Keratinocyte (primary cell): ENCODE measurements around the gene TMEM271. TPM values are rescaled to one million over a fixed set of nuclear protein-coding genes. Genes with fewer than 3 reads are reported as not detected.
"Not testable (repeated sequence)": the region's sequence is repeated elsewhere in the genome, so short reads cannot be mapped to it uniquely, and the experiment has no call there.

Experiments used
- DNase-seq: peaks from one replicate; pipeline ENCODE4 v3.0.0-alpha.2; 2011; ENCODE audit warnings: low read depth, missing footprints, low spot score
- FAIRE-seq: peaks from 2 replicates; lab custom pipeline; 2011; peaks lifted over from hg19 to GRCh38; lab: Jason Lieb, UNC
- H2AFZ ChIP-seq: 2 replicates; pipeline ENCODE4 v1.6.0; 2012; ENCODE audit warnings: low read length, control low read depth, inconsistent platforms; ENCODE audit not compliant: control insufficient read depth
- H3K27ac ChIP-seq: 2 replicates; pipeline ENCODE4 v1.5.1; 2011; ENCODE audit warnings: low read length; ENCODE audit not compliant: control insufficient read depth, insufficient read depth
- H3K27me3 ChIP-seq: 3 replicates; pipeline ENCODE4 v1.6.0; 2011; ENCODE audit warnings: low read length; ENCODE audit not compliant: control insufficient read depth, insufficient read depth; ENCODE audit errors: extremely low read depth
- H3K36me3 ChIP-seq, 2 experiments: 2 replicates in 1 of 2; 3 replicates in 1 of 2; pipeline ENCODE4 v1.5.1; 2011; ENCODE audit warnings: low read length in 2 of 2, mild to moderate bottlenecking in 1 of 2; ENCODE audit not compliant: control insufficient read depth in 2 of 2, insufficient read depth in 2 of 2; ENCODE audit errors: extremely low read depth in 1 of 2
- H3K4me1 ChIP-seq: 3 replicates; pipeline ENCODE4 v1.5.1; 2011; ENCODE audit warnings: low read length; ENCODE audit not compliant: control insufficient read depth, insufficient read depth; ENCODE audit errors: extremely low read depth
- H3K4me2 ChIP-seq: 3 replicates; pipeline ENCODE4 v1.6.0; 2011; ENCODE audit warnings: low read depth, low read length; ENCODE audit not compliant: control insufficient read depth, insufficient read depth; ENCODE audit errors: extremely low read depth
- H3K4me3 ChIP-seq, 3 experiments: fragments of 200-600 bp in 1 of 3; sonication (generic) in 1 of 3; 2 replicates in 2 of 3; 3 replicates in 1 of 3; pipeline ENCODE4 v1.5.1; 2011 to 2016; ENCODE audit warnings: low read length in 3 of 3, mild to moderate bottlenecking in 3 of 3, control low read depth in 2 of 3, inconsistent platforms in 1 of 3, low read depth in 1 of 3, mixed read lengths in 1 of 3, mixed run types in 1 of 3, moderate library complexity in 1 of 3; ENCODE audit not compliant: control insufficient read depth in 2 of 3, insufficient read depth in 2 of 3; ENCODE audit errors: extremely low read depth in 1 of 3
- H3K79me2 ChIP-seq: 2 replicates; pipeline ENCODE4 v1.6.0; 2012; ENCODE audit warnings: low read length; ENCODE audit not compliant: control insufficient read depth, insufficient read depth
- H3K9ac ChIP-seq: 3 replicates; pipeline ENCODE4 v1.6.0; 2011; ENCODE audit warnings: low read length; ENCODE audit not compliant: control insufficient read depth, insufficient read depth; ENCODE audit errors: extremely low read depth
- H3K9me1 ChIP-seq: 3 replicates; pipeline ENCODE4 v1.6.0; 2011; ENCODE audit warnings: low read length; ENCODE audit not compliant: control insufficient read depth, insufficient read depth; ENCODE audit errors: extremely low read depth
- H3K9me3 ChIP-seq: 2 replicates; pipeline ENCODE4 v1.5.1; 2012; ENCODE audit warnings: low read depth, low read length; ENCODE audit not compliant: control insufficient read depth
- H4K20me1 ChIP-seq: 3 replicates; pipeline ENCODE4 v1.6.0; 2011; ENCODE audit warnings: low read length; ENCODE audit not compliant: control insufficient read depth, insufficient read depth; ENCODE audit errors: extremely low read depth
- EZH2 ChIP-seq: IDR thresholded peaks from one replicate; pipeline ENCODE4 v1.6.1; 2012; ENCODE audit warnings: inconsistent platforms, mild to moderate bottlenecking, low read length, moderate library complexity
- dilution Hi-C: fragments of 300-500 bp; cut with MboI; formaldehyde crosslinking; loops from one replicate; pipeline ENCODE4 v1.7.0; 2020; ENCODE audit warnings: low sequenced_read_pairs; ENCODE audit not compliant: extremely low pct_ligation_motif_present
- polyA plus RNA-seq, 5 experiments: library from polyadenylated mRNA; depleted of rRNA in 3 of 5; stranded (reverse) in 3 of 5; stranded (forward) in 1 of 5; unstranded in 1 of 5; fragments of >200 nt; gene quantifications; 1 replicate in 1 of 5; 2 replicates in 3 of 5; 3 replicates in 1 of 5; pipeline versions ENCODE4 v1.2.1 to v1.2.3, GENCODE V29; 2011 to 2012; ENCODE audit warnings: missing spikeins in 2 of 5, low read depth in 1 of 5, low replicate concordance in 1 of 5
- TF ChIP-seq, protein P1 (sequence below), 3 experiments: IDR thresholded peaks in 1 of 3; conservative IDR thresholded peaks in 1 of 3; optimal IDR thresholded peaks in 1 of 3; 2 replicates in 2 of 3; 3 replicates in 1 of 3; pipeline versions ENCODE3 to v1.5.1; 2011; ENCODE audit warnings: low read length in 3 of 3, mild to moderate bottlenecking in 3 of 3, moderate library complexity in 2 of 3, control low read depth in 1 of 3, inconsistent platforms in 1 of 3; ENCODE audit not compliant: insufficient read depth in 2 of 3; ENCODE audit errors: extremely low read depth in 1 of 3

Gene TMEM271
- polyA plus RNA-seq, 1 donor (not counting 4 experiments of a cell fraction or from before 2014, with no cell fraction given), result not detected

GRCh38 chr4:566035-566434 lies 10.1 kb downstream of the TMEM271 start:
- Histone ChIP-seq H4K20me1 (no peaks in the 10 kb centered on the region), H3K9ac (no peak overlapping the region), H3K27ac (no peak overlapping the region), H3K9me3 (no peaks in the 10 kb centered on the region), H3K4me3 (no peak overlapping the region), H3K4me1 (no peaks in the 10 kb centered on the region), H3K79me2 (no peaks in the 10 kb centered on the region), H3K27me3 (peaks cover 9% of the 10 kb centered on the region), H2AFZ (no peak overlapping the region), H3K4me2 (no peak overlapping the region), H3K9me1 (no peaks in the 10 kb centered on the region), H3K36me3 (no peaks in the 10 kb centered on the region)
- FAIRE-seq, result no peak
- TF ChIP-seq EZH2, result no peak
- TF ChIP-seq, protein P1, sequence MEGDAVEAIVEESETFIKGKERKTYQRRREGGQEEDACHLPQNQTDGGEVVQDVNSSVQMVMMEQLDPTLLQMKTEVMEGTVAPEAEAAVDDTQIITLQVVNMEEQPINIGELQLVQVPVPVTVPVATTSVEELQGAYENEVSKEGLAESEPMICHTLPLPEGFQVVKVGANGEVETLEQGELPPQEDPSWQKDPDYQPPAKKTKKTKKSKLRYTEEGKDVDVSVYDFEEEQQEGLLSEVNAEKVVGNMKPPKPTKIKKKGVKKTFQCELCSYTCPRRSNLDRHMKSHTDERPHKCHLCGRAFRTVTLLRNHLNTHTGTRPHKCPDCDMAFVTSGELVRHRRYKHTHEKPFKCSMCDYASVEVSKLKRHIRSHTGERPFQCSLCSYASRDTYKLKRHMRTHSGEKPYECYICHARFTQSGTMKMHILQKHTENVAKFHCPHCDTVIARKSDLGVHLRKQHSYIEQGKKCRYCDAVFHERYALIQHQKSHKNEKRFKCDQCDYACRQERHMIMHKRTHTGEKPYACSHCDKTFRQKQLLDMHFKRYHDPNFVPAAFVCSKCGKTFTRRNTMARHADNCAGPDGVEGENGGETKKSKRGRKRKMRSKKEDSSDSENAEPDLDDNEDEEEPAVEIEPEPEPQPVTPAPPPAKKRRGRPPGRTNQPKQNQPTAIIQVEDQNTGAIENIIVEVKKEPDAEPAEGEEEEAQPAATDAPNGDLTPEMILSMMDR (optimal IDR thresholded peaks at IDR 0.05 in 1 of 3, IDR thresholded peaks at IDR 0.05 in 1 of 3, conservative IDR thresholded peaks at IDR 0.05 in 1 of 3; ENCODE audit: extremely low read depth in 1 of 3, insufficient read depth in 2 of 3, low read length in 3 of 3), result no peak
- no peak for DNase-seq
- dilution Hi-C loops, result no loop called here

DNA sequence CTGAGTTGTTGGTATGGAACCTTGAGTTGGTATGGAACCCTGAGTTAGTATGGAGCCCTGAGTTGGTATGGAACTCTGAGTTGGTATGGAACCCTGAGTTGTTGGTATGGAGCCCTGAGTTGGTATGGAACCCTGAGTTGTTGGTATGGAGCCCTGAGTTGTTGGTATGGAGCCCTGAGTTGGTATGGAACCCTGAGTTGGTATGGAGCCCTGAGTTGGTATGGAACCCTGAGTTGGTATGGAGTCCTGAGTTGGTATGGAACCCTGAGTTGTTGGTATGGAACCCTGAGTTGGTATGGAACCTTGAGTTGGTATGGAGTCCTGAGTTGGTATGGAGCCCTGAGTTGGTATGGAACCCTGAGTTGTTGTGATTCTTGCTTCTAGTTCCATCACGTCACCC lies 10.5 kb downstream of the TMEM271 start:
- H3K79me2 ChIP-seq, dilution Hi-C loops, H3K9ac ChIP-seq, H3K9me1 ChIP-seq, H4K20me1 ChIP-seq, H3K9me3 ChIP-seq, H3K36me3 ChIP-seq, FAIRE-seq, H3K27ac ChIP-seq, DNase-seq, H3K27me3 ChIP-seq, H3K4me1 ChIP-seq, H3K4me2 ChIP-seq, H2AFZ ChIP-seq, H3K4me3 ChIP-seq: not testable (repeated sequence)

DNA sequence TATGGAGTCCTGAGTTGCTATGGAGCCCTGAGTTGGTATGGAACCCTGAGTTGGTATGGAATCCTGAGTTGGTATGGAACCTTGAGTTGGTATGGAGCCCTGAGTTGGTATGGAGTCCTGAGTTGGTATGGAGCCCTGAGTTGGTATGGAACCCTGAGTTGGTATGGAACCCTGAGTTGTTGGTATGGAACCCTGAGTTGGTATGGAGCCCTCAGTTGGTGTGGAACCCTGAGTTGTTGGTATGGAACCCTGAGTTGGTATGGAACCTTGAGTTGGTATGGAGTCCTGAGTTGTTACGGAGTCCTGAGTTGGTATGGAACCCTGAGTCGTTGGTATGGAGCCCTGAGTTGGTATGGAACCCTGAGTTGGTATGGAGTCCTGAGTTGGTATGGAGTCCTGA lies 13.6 kb downstream of the TMEM271 start:
- FAIRE-seq, H3K4me1 ChIP-seq, DNase-seq, H2AFZ ChIP-seq, H4K20me1 ChIP-seq, H3K9ac ChIP-seq, H3K79me2 ChIP-seq, H3K9me1 ChIP-seq, H3K4me2 ChIP-seq, H3K9me3 ChIP-seq, H3K4me3 ChIP-seq, H3K27ac ChIP-seq, H3K36me3 ChIP-seq, dilution Hi-C loops: not testable (repeated sequence)
- H3K27me3 ChIP-seq, result peaks cover 15% of the 10 kb centered on the region
